Measurements from ENCODE around the gene PKNOX1.

- TF ChIP-seq CTCF (conservative IDR thresholded peaks at IDR 0.05 in 1 of 2, IDR thresholded peaks at IDR 0.05 in 1 of 2; ENCODE audit: extremely low read depth in 1 of 2, insufficient read depth in 1 of 2, low read depth in 1 of 2, low read length in 2 of 2) (no peak), EZH2 (IDR thresholded peaks at IDR 0.05; ENCODE audit: borderline replicate concordance, low read length) (no peak)
These were observed 32.1 kb upstream of the PKNOX1 start for GRCh38 chr21:42942244-42942643.

Measured in mammary epithelial cell (primary cell).